H1 (cell line): ENCODE measurements around the gene BCO1. TPM values are rescaled to one million over a fixed set of nuclear protein-coding genes. Genes with fewer than 3 reads are reported as not detected.

Experiments
- CHD7 ChIP-seq: fragments of 300-600 bp; sonication (generic); IDR thresholded peaks from 2 replicates; pipeline ENCODE4 v1.7.1; 2012; ENCODE audit warnings: low read length, moderate library complexity, mild to moderate bottlenecking, inconsistent platforms; ENCODE audit not compliant: insufficient replicate concordance
- E2F6 ChIP-seq: IDR thresholded peaks from 2 replicates; pipeline ENCODE4 v1.6.1; 2012; ENCODE audit warnings: inconsistent platforms
- RFX5 ChIP-seq: IDR thresholded peaks from 2 replicates; pipeline ENCODE4 v1.6.1; 2011; ENCODE audit warnings: low read depth, low read length, improper control_type of control experiment, borderline replicate concordance
- polyA plus RNA-seq, 7 experiments: library from polyadenylated mRNA; depleted of rRNA in 3 of 7; stranded (reverse) in 5 of 7; unstranded in 2 of 7; fragments of >200 nt in 5 of 7; fragments of 200-250 nt in 2 of 7; gene quantifications; 1 replicate in 5 of 7; 2 replicates in 1 of 7; 4 replicates in 1 of 7; pipeline versions ENCODE4 v1.2.1 to v1.2.3, GENCODE V29; 2011 to 2013; ENCODE audit warnings: missing spikeins in 2 of 7, mixed read lengths in 2 of 7
- total RNA-seq: library from RNA; stranded (reverse); fragmentation: NEBNext Ultra II Directional; extraction: Animal tissue kit (Norgen Biotek cat#: 25700); gene quantifications from 2 replicates; pipeline ENCODE4 v1.2.1, GENCODE V29; 2021

The BCO1 gene
- total and polyA plus RNA-seq, 2 of the 8 experiments (the other 6 are each of a cell fraction or from before 2014, with no cell fraction given) = 0.21 TPM; not detected in 1

GRCh38 chr16:81216114-81216513 is 22.4 kb upstream of the BCO1 start (continued):
- no peak for TF ChIP-seq CHD7
- TF ChIP-seq E2F6 = no peak
- no peak for TF ChIP-seq RFX5
- TF ChIP-seq, all 59 proteins: peak for 0
